Trophoblast cell (in vitro differentiated cells and primary cell): ENCODE data around the gene MUC16.

Source experiments
- DNase-seq, 2 donors: peaks; one replicate each; pipeline ENCODE4 v3.0.0-alpha.2; 2016
- H2AFZ ChIP-seq: 2 replicates; pipeline ENCODE4 v1.6.1; 2013; ENCODE audit warnings: low read length, moderate library complexity, mild to moderate bottlenecking; ENCODE audit not compliant: insufficient read depth, poor library complexity
- H2AK5ac ChIP-seq: 2 replicates; pipeline ENCODE4 v1.6.1; 2013; ENCODE audit warnings: mild to moderate bottlenecking, low read length
- H2BK120ac ChIP-seq: 2 replicates; pipeline ENCODE4 v1.6.1; 2013; ENCODE audit warnings: low read length, mild to moderate bottlenecking, moderate library complexity; ENCODE audit not compliant: insufficient read depth, poor library complexity
- H2BK12ac ChIP-seq: 2 replicates; pipeline ENCODE4 v1.6.1; 2013; ENCODE audit warnings: mild to moderate bottlenecking, low read length, moderate library complexity
- H2BK5ac ChIP-seq: 2 replicates; pipeline ENCODE4 v1.6.1; 2013; ENCODE audit warnings: low read length, low read depth, moderate library complexity, mild to moderate bottlenecking; ENCODE audit not compliant: poor library complexity
- H3K14ac ChIP-seq: 2 replicates; pipeline ENCODE4 v1.6.1; 2013; ENCODE audit warnings: mild to moderate bottlenecking, low read length
- H3K18ac ChIP-seq: 2 replicates; pipeline ENCODE4 v1.6.1; 2013; ENCODE audit warnings: mild to moderate bottlenecking, low read length
- H3K23ac ChIP-seq: 2 replicates; pipeline ENCODE4 v1.6.1; 2013; ENCODE audit warnings: low read length
- H3K27ac ChIP-seq: 2 replicates; pipeline ENCODE4 v1.5.1; 2013; ENCODE audit warnings: low read depth, mild to moderate bottlenecking, inconsistent platforms, low read length, moderate library complexity
- H3K27me3 ChIP-seq: 2 replicates; pipeline ENCODE4 v1.6.1; 2013; ENCODE audit warnings: inconsistent platforms, mild to moderate bottlenecking, low read length, moderate library complexity; ENCODE audit not compliant: insufficient read depth
- H3K36me3 ChIP-seq, 2 experiments: 1 replicate in 1 of 2; 2 replicates in 1 of 2; pipeline ENCODE4 v1.6.1; 2013; ENCODE audit warnings: low read length in 2 of 2, mild to moderate bottlenecking in 2 of 2, moderate library complexity in 1 of 2; ENCODE audit not compliant: insufficient read depth in 2 of 2, control insufficient read depth in 1 of 2
- H3K4ac ChIP-seq: 2 replicates; pipeline ENCODE4 v1.6.1; 2013; ENCODE audit warnings: low read depth, mild to moderate bottlenecking, low read length, moderate library complexity
- H3K4me1 ChIP-seq, 2 experiments: 1 replicate in 1 of 2; 2 replicates in 1 of 2; pipeline ENCODE4 v1.6.1; 2013; ENCODE audit warnings: low read length in 2 of 2, mild to moderate bottlenecking in 2 of 2, moderate library complexity in 1 of 2; ENCODE audit not compliant: insufficient read depth in 2 of 2, control insufficient read depth in 1 of 2
- H3K4me2 ChIP-seq: 2 replicates; pipeline ENCODE4 v1.6.1; 2013; ENCODE audit warnings: inconsistent platforms, mild to moderate bottlenecking, low read length, moderate library complexity
- H3K4me3 ChIP-seq: 2 replicates; pipeline ENCODE4 v1.5.1; 2013; ENCODE audit warnings: mild to moderate bottlenecking, low read depth, low read length, inconsistent platforms
- H3K79me1 ChIP-seq: one replicate; pipeline ENCODE4 v1.6.1; 2013; ENCODE audit warnings: low read length
- H3K79me2 ChIP-seq: 2 replicates; pipeline ENCODE4 v1.6.1; 2013; ENCODE audit warnings: low read length, mild to moderate bottlenecking; ENCODE audit not compliant: control insufficient read depth, insufficient read depth, poor library complexity
- H3K9ac ChIP-seq: 2 replicates; pipeline ENCODE4 v1.6.1; 2013; ENCODE audit warnings: mild to moderate bottlenecking, low read length
- H3K9me3 ChIP-seq: 2 replicates; pipeline ENCODE4 v1.6.1; 2013; ENCODE audit warnings: low read depth, mild to moderate bottlenecking, control low read depth, inconsistent platforms, low read length; ENCODE audit not compliant: insufficient read depth
- H4K12ac ChIP-seq: 2 replicates; pipeline ENCODE4 v1.6.1; 2013; ENCODE audit warnings: low read depth, mild to moderate bottlenecking, low read length, moderate library complexity
- H4K8ac ChIP-seq: 2 replicates; pipeline ENCODE4 v1.6.1; 2013; ENCODE audit warnings: low read depth, mild to moderate bottlenecking, low read length, moderate library complexity
- H4K91ac ChIP-seq: one replicate; pipeline ENCODE4 v1.6.1; 2013; ENCODE audit warnings: low read depth, mild to moderate bottlenecking, low read length, moderate library complexity
- WGBS: extraction: QIAGEN DNeasy Blood & Tissue Kit; methylation state at CpG from one replicate; pipeline ENCODE4 v1.1.7; 2013; ENCODE audit warnings: missing lambda C conversion rate; ENCODE audit not compliant: insufficient read length, insufficient coverage; ENCODE audit errors: extremely low coverage; 5-methylcytosine and 5-hydroxymethylcytosine counted together

Gene MUC16

DNA sequence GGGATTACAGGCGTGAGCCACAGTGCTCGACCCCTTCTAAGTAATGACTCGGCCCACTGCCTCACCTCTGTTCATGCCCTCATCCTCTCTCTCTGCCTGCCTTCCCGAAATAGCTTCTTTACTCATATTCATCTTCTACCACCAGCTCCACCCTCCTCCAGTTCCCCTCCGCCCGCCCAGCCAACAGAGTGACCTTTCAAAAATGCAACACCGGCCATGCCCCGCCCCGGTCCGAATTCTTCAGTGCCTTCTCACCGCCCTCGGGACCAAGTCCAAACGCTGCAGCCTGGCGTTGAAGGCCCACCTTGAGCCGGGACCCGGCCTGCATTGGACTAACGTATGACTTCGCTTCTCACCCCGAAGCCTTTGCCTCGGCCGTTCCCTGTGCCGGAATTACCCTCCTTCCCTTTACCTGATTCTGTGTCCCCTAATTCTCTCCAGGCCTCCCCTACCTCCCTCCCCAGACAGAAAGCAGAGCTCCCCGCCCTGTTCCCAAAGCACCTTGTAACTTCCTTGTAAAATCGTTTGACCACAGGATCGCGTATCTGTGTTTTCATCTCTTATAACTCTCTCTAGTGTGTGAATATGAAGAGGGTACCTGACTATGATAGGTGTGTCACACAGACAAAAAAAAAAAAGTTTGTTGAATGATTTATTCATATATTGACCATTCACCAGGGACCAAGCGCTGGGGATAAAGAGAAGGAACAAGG lies 8.1 kb upstream of the MUC16 start:
- H3K4me3 ChIP-seq, result no peak overlapping the region
- peaks cover 2% of the 10 kb centered on the region for H3K79me2 ChIP-seq
- no peak overlapping the region for H2AK5ac ChIP-seq
- DNase-seq, result peak; percentile 86 to 92
- no peak overlapping the region for H3K27ac ChIP-seq
- no peak overlapping the region for H2BK120ac ChIP-seq
- no peak overlapping the region for H3K14ac ChIP-seq
- peak overlapping the region; percentile 14 for H4K91ac ChIP-seq
- no peak overlapping the region for H3K9ac ChIP-seq
- H3K36me3 ChIP-seq, result no peaks in the 10 kb centered on the region
- H3K18ac ChIP-seq, result no peak overlapping the region
- H3K9me3 ChIP-seq, result no peaks in the 10 kb centered on the region
- H3K27me3 ChIP-seq, result no peaks in the 10 kb centered on the region
- H4K12ac ChIP-seq, result no peak overlapping the region
- no peak overlapping the region for H2BK5ac ChIP-seq
- H3K4me2 ChIP-seq, result no peak overlapping the region
- no peak overlapping the region for H2BK12ac ChIP-seq
- H4K8ac ChIP-seq, result no peak overlapping the region
- H3K4me1 ChIP-seq, result peaks cover 0 to 2% of the 10 kb centered on the region in 2 experiments
- H3K79me1 ChIP-seq, result no peaks in the 10 kb centered on the region
- no CpG with 5 or more reads among the region's 27 CpGs for WGBS
- no peak overlapping the region for H2AFZ ChIP-seq
- H3K23ac ChIP-seq, result no peak overlapping the region
- no peak overlapping the region for H3K4ac ChIP-seq

GRCh38 chr19:9014803-9015202 lies 4.6 kb upstream of the MUC16 start:
- Histone ChIP-seq H3K4me1 (peaks cover 0 to 2% of the 10 kb centered on the region in 2 experiments), H2BK5ac (no peak overlapping the region), H2BK12ac (no peak overlapping the region), H2AFZ (no peak overlapping the region), H3K79me1 (no peaks in the 10 kb centered on the region), H4K91ac (no peak overlapping the region), H3K9me3 (peaks cover 2% of the 10 kb centered on the region), H3K4ac (no peak overlapping the region), H2AK5ac (no peak overlapping the region), H4K8ac (no peak overlapping the region), H3K18ac (no peak overlapping the region), H3K4me2 (no peak overlapping the region), H3K79me2 (peaks cover 2% of the 10 kb centered on the region), H3K36me3 (no peaks in the 10 kb centered on the region), H4K12ac (no peak overlapping the region), H3K14ac (no peak overlapping the region), H3K9ac (no peak overlapping the region), H3K4me3 (no peak overlapping the region), H2BK120ac (no peak overlapping the region), H3K23ac (peak overlapping the region; percentile 53), H3K27me3 (no peaks in the 10 kb centered on the region), H3K27ac (no peak overlapping the region)
- WGBS, result no CpG with 5 or more reads among the region's 7 CpGs
- DNase-seq, result peak; percentile 79 to 83

DNA sequence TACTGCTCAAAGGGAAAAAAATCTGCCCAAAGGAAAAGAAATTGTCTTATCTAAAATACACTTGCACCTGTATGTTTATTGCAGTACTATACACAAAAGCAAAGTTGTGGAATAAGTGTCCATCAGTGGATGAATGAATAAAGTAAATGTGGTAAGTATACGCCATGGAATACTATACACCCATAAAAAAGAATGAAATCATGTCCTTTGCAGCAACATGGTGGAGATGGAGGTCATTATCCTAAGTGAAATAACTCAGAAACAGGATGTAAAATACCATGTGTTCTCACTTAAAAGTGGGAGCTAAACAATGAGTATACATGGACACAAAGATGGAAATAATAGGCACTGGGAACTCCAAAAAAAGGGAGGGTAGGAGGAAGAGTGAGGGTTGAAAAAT lies 3.8 kb upstream of the MUC16 start:
- Histone ChIP-seq H2BK12ac (no peak overlapping the region), H3K27ac (no peak overlapping the region), H3K9ac (no peak overlapping the region), H2BK120ac (no peak overlapping the region), H3K4me2 (no peak overlapping the region), H3K23ac (no peak overlapping the region), H3K36me3 (no peaks in the 10 kb centered on the region), H3K4me1 (peaks cover 0 to 2% of the 10 kb centered on the region in 2 experiments), H3K9me3 (peaks cover 2% of the 10 kb centered on the region), H3K79me1 (no peaks in the 10 kb centered on the region), H2BK5ac (no peak overlapping the region), H3K79me2 (peaks cover 2% of the 10 kb centered on the region), H2AK5ac (no peak overlapping the region), H4K91ac (no peak overlapping the region), H3K4ac (no peak overlapping the region), H2AFZ (no peak overlapping the region), H3K18ac (no peak overlapping the region), H4K12ac (no peak overlapping the region), H4K8ac (no peak overlapping the region), H3K27me3 (no peaks in the 10 kb centered on the region), H3K14ac (no peak overlapping the region), H3K4me3 (no peak overlapping the region)
- no peak for DNase-seq
- WGBS, result no CpG with 5 or more reads among the region's 1 CpG

DNA sequence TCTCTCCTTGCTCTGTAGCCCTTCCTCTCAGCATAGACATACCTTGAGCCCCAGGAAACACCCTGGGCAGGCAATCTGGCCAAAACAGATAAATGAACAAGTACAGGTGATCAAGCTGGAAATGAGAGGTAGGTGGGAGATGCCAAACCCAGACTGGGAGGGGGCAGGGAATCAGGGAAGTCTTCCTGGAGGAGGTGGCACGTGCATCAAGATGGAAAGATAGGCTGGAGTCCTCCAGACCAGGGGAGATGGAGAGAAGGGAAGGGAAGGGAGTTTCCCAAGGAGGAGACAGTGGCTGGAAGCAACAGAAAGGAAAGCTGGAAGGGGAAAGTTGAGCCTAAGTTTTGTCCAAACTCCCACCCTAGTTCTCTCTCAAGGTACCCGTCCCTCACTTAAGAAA lies 1.7 kb upstream of the MUC16 start:
- H3K14ac ChIP-seq, result no peak overlapping the region
- no peak overlapping the region for H2AFZ ChIP-seq
- H3K36me3 ChIP-seq, result no peaks in the 10 kb centered on the region
- H3K4me1 ChIP-seq, result peaks cover 0 to 2% of the 10 kb centered on the region in 2 experiments
- H4K8ac ChIP-seq, result no peak overlapping the region
- no peak overlapping the region for H3K27ac ChIP-seq
- no peak overlapping the region for H4K91ac ChIP-seq
- peaks cover 2% of the 10 kb centered on the region for H3K9me3 ChIP-seq
- no peak overlapping the region for H3K4me2 ChIP-seq
- no peak overlapping the region for H3K4ac ChIP-seq
- H2BK5ac ChIP-seq, result no peak overlapping the region
- H3K18ac ChIP-seq, result no peak overlapping the region
- H3K79me1 ChIP-seq, result no peaks in the 10 kb centered on the region
- H3K23ac ChIP-seq, result no peak overlapping the region
- H4K12ac ChIP-seq, result no peak overlapping the region
- no peak overlapping the region for H2BK12ac ChIP-seq
- H3K4me3 ChIP-seq, result no peak overlapping the region
- no peak overlapping the region for H2BK120ac ChIP-seq
- no peak for DNase-seq
- H3K27me3 ChIP-seq, result no peaks in the 10 kb centered on the region
- H3K9ac ChIP-seq, result no peak overlapping the region
- H3K79me2 ChIP-seq, result no peaks in the 10 kb centered on the region
- no peak overlapping the region for H2AK5ac ChIP-seq
- no CpG with 5 or more reads among the region's 2 CpGs for WGBS
